NCI-H526 treated with DMSO at 0.1 percent for 48 hours (cell line): ENCODE measurements around the gene SPOCD1.
"Not testable (repeated sequence)": the region's sequence is repeated elsewhere in the genome, so short reads cannot be mapped to it uniquely, and the experiment has no call there.

Experiments used
- DNase-seq: peaks from one replicate; lab custom pipeline; 2025; lab: John Stamatoyannopoulos, UW

The SPOCD1 gene

DNA sequence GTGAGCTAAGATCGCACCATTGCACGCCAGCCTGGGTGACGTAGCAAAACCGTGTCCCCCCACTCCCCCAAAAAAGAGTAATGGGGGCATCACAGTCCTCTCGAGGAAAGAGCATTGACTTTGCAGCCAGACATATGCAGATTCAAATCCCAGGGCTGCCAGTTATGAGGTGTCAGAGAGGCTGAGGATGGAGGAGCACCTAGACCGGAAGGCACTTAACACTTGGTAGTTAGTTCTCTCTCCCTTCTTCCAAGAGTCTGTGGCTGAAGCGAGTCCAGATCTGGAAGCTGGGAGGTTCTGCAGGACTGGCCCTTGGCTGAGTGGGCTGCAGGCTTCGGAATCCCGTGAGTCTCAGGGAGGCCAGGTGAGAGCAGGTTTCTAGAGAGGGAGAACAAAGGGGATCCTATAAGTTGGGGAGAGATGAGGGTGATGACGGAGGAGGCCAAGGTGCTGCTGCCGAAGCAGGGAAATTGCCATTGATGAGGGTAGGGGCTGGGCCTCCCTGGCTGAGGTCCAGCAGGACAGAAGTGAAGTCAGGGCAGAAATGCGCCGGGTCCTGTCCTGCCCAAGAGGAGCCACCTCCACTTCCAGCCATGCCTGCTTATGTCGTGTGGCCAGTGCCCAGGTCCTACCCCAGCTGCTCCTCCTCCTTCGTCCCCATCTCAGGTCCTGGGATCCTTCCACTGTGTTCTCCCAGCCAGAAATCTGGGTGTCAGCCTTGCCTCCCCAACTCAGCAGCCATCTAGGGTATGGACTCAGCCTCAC lies 13.3 kb upstream of the SPOCD1 start:
- DNase-seq = no peak

DNA sequence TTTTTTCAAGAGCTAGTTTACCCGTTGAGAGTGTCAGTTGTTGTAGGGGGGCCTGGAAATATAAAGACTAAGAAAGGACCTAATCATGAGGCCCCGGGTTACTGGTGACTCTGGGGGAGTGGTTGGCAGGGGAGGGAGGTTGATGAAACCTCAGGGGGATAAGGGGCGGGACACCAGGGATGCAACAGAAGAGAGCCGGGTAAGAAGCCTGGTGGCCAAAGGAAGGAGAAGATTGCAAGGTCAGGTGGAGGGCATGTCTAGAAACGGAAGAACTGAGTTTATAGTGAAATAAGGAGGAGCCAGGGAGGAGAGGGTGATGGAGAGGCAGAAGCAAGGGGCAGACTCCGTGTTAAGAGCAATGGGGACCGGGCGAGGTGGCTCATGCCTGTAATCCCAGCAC lies 12.5 kb upstream of the SPOCD1 start:
- DNase-seq = no peak

DNA sequence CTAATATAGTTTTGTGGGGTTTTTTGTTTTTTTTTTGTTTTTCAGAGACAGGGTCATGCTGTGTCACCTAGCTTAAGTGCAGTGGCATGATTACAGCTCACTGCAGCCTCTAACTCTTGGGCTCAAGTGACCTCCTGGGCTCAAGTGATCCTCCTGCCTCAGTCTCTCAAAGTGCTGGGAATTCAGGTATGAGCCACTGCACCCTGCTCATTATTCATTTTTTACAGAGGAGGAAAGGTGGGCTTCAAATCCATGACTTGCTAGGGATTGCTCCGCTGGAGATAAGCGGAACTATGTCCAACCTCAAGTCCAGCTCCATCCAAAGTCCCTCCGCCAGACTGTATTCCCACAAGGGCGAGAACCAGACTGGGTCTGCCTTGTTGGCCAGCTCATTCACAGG lies 8.0 kb upstream of the SPOCD1 start:
- no peak for DNase-seq

DNA sequence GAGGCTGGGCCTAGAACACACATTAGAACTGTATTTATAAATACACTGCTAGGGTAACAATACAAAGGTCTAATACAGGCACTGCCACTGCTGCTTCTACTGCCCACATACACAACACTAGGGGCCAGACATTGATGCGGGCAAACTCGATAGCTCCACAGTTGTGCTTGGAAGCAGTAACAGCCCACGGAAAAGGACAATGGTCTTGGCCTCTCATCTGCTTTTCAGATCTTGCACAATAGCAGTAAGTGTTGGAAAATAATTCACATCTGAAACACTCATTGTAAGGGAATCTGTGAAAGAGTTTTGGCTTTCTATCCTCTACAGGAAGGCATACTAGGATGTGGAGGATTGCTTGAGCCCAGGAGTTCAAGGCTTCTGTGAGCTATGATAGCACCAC lies 6.9 kb upstream of the SPOCD1 start:
- no peak for DNase-seq

DNA sequence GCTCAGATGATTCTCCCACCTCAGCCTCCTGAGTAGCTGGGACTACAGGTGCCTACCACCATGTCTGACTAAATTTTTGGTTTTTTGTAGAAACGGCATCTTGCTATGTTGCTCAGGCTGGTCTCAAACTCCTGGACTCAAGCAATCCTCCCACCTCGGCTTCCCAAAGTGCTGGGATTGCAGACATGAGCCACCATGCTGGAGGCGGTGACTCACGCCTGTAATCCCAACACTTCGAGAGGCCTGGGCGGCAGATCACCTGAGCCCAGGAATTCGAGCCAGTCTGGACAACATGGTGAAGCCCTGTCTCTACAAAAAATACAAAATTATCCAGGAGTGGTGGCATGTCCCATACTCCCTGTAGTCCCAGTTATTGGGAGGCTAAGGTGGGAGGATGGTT lies 4.4 kb upstream of the SPOCD1 start:
- not testable (repeated sequence) for DNase-seq

DNA sequence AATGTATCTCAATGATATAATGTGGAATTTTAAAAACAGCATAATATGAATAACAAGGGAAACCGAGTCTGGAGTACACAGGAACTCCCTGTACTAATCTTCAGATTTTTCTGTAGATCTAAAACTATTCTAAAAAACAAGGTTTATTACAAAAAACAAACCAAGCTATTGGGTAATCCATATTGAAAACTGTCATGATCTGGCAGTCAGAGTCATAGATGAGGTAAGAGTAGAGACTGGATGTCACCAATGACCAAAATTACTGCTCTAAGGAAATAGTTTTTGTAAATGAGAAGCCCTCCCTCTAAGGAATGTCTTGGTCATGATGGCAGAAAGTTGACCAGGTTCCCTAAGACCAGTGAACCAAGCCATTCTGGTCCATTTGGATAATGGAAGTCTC lies 2.4 kb upstream of the SPOCD1 start:
- no peak for DNase-seq

DNA sequence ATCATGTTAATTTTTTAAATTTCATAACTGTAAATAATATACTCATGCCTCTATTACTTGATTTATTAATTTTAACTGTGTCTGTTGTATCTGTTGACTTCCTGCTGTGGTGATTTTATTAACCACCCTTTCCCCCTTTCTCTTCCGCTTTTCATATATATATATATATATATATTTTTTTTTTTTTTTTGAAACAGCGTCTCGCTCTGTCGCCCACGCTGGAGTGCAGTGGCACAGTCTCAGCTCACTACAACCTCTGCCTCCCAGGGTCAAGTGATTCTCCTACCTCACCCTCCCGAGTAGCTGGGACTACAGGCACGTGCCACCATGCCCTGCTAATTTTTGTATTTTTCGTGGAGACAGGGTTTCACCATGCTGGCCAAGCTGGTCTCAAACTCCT lies 1.1 kb upstream of the SPOCD1 start:
- DNase-seq = not testable (repeated sequence)

DNA sequence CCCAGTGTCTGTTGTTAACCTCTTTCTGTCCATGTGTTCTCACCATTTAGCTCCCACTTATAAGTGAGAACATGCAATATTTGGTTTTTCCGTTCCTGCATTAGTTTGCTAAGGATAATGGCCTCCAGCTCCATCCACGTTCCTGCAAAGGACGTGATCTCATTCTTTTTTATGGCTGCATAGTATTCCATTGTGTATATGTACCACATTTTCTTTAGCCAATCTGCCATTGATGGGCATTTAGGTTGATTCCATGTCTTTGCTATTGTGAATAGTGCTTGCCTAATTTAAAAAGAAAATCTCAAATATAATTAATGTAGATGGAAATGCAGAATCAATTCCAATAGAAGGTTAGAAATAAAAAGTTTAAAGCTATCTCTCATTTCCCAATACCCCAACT lies 679 bp upstream of the SPOCD1 start:
- not testable (repeated sequence) for DNase-seq

DNA sequence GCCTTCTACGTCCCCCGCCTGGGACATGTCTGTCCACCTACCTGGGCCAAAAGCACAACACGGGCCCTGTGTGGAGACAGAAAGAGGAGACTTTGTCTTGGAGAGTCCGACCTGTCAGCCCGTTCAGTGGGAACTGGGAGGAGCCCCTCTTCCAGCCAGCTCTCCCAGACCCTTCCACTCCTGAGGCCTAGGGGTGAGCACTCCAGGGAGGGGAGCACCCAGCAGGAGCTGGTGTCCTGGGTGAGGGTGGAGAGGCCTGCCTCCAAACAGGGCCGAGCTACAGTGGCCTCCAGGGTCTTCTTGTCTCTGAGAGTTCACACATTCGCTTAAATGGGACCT lies 546 bp downstream of the SPOCD1 start:
- DNase-seq = no peak

DNA sequence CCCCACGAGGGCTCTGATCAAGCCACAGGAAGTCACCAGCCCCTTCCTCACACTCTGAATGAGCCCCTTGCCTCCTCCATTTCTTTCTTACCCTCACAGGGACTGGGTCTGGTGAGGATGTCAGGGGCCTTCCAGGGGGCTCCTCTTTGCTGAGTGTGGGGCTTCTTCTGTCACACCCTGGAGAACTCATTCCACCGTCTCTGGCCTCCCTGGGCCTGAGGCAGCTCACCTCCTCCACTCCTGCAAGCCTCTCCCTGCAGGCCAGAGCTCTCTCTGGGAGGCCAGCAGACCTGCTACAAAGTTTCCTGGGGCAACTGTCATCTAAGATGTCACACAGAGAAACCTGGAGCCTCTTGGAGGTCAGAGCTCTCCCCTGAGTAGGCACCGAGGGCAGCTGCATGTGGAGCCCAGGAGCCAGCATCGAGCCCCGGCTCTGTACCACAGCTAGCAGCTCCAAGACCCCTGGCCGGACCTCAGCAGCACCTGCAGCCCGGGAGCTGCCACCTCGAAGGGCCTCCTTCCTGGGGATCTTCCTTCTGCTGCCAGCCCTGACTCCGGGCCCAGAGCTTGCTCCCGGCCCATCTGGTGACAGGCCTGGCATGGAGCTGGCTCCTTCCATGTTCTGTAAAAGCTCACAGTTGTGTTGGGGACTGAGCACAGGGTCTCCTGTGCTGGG lies 1.1 kb downstream of the SPOCD1 start:
- no peak for DNase-seq

DNA sequence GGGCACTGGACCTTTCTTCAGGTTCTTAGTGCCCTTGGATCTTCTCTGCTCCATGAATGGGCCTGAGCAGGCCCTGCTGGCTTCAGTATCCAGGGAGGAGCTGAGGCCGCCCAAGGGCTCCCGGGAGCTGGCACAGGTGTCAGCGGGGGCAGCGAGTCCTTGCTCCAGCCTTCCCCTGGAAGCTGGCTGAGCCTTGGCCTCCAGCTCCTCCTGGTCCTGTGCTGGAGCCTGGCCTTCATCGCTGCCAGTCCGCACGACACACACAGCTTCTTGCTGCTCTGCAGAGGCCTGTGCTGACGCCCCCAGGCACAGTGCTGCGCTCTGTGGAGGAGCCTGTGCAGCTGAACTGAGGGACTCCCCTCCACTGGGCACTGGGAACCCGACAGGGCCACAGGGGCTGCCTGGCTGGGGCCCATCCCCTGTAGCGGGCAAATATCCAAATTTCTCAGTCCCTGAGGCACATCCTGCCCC lies 1.7 kb downstream of the SPOCD1 start:
- no peak for DNase-seq

DNA sequence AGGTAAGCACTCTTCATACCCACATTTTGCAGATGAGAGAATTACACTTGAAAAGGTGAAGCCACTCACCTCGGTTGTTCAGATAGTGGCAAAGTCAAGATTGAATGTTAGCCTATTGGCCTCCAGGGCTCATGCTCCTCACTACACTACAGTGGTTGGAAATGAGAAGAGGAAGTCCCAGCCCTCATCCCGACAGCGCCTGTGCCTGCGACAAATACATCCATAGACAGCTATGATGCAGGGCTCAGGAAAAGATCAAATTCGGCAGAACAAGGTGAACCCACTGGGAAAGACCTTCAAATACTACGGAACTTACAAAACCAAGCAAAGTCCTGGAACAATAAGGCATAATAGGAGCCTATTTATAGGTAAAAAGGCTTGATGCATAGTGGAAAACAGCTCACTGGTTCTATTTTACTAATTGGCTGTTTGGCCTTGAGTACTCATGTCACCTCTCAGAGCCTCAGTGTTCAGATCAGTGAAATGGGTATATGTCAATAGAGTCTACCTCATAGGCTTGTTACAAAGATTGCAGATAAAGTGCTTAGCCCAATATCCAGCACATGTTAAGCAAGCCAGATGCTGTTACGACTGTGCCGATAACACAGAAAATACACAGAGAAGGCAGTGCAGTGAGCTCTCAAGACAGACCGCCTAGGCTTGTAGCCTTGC lies 3.5 kb downstream of the SPOCD1 start:
- DNase-seq = no peak

DNA sequence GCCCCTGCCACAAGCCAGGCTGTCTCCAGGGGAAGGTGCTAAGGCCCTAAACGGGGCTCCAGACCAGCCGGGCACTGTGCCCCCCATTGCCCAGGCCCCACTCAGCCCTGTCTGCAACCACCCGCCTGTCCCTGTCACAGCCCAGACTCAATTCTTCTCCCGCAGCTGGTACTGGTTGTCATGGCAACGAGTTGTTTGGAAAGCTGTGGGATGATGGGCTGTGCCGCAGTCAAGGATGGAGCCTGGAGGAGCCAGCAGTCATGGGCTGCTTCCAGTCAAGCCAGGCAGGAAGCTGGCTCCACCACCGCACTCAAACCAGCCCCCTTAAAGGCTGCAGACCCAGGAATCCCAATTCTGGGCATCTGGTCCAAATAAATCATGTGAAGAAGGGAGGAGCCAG lies 4.2 kb downstream of the SPOCD1 start:
- peak; percentile 27 for DNase-seq

DNA sequence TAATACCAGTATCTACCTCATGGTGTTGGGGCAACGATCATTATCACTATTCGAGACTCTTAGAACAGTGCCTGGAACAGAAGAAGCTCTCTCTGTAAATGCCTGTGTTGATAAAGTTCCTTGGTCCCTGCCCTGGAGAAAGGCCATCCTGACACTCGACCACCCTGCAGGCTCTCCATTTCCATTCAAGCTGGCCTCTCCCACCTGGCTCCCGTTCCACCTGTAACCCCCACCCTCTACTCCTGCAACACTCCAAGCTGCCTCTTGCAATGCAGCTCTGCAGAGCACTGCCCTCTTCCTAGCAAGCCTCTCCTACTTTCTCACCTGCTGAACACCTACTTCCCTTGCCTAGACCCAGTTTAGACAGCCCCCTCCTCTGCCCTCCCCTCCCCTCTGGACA lies 6.1 kb downstream of the SPOCD1 start:
- DNase-seq = no peak

DNA sequence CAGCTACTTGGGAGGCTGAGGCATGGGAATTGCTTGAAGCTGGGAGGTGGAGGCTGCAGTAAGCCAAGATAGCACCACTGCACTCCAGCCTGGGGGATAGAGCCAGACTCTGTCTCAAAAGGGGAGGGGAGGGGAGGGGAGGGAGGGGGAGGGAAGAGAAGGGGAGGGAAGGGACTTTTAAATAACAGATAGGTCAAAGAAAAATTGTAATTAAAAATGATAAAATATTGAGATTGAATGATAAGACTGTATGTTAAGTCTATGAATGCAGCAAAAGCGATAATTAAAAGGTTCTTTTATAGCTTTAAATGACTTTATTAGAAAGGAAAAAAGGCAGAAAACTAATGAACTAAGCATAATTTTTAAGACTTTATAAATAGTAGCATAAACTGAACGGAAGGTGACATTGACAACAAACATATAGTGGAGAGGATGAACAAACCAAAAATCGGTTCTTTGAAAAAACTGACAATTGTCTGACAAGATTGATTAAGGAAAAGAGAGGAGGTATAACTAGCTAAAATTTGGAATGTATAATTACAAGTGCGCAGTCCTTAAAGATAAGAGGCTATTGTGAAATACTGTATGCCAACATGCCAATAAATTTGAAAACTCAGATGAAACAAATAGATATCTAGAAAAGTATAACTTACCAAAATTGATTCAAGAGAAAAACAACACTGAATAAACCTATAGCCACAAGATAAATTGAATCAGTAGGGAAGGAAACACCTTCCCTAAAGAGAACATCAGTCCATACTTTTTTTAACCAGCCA lies 8.4 kb downstream of the SPOCD1 start:
- no peak for DNase-seq

DNA sequence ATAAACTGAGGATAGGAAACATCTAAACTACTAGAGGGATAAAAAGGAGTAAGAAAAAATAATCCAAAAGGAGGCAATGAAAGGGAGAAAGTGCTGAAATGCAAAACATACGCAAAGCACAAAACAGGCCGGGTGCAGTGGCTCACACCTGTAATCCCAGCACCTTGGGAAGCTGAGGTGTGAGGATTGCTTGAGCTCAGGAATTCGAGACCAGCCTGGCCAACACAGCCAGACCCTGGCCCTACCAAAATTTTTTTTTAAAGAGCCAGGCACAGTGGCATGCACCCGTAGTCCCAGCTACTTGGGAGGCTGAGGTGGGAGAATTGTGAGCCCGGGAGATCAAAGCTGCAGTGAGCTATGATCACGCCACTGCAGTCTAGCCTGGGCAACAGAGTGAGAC lies 10.5 kb downstream of the SPOCD1 start:
- no peak for DNase-seq

DNA sequence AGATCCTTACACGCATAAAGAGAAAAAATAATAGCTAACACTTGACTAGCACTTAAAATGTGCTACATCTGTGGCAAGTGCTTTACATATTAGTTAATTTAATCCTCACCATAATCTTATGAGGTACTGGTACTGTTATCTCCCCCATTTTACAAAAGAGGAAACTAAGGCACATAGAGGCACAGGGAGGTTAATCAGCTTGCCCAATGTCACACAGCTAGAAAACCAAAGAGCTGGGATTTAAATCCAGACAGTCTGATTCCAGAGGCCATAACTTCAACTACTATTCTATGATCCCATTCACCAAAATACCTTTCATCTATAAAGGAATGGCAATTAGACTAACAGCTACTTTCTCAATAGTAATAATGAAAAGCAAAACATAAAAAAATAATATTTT lies 11.7 kb downstream of the SPOCD1 start:
- DNase-seq = no peak

DNA sequence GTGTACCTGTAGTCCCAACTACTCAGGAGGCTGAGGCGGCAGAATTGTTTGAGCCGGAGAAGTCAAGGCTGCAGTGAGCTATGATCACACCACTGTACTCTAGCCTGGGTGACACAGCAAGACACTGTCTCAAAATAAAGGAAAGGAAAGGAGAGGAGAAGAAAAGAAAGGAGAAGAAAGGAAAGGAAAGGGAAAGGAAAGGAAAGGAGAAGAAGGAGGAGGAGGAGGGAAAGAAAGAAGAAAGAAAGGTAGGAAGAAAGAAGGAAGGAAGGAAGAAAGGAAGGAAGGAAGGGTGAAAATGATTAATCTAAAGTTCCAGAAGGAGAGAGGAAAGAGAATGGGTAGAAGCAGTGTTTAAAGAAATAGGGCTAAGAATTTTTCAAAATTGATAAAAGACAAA lies 12.2 kb downstream of the SPOCD1 start:
- DNase-seq = no peak

DNA sequence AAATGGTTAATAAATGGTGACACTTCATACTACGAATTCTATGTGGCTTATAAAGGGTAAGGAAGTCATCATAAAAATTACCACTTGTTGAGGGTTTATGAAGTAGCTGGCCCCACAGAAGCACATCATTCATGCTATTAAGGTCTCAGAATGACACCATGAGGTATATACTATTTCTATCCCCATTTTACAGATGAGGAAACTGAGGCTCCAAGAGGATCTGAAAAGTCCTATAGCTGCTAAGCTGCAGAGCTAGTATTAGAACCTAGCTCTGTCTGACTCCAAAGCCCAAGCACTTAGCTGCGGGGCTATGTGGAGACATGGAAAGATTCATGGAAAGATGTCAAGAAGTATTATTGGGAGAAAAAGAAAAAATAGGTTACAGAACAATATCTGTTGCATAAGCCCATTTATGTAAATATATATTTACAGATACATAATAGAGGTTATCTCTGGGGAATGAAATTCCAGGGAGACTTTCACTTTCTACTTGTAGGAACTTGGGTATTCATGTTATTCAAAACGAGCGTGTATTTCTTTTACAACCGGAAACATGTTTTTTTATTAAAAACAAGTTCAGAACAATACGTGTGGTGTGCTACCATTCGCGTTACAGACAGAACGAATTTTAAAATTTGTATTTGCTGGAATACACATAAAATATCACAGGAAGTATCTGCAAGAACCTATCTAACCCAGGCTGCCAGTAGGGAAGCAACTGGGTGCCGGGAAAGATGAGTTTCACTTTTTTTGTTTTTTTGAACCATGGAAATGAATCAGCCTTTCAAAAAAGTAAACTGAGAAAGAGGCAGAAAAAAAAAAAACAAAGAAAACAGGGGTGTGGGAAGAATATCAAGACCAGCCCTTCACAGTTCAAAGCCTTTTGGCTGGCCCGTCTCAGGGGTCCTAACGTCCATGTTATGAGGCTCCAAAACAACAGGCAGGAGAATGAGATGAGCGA lies 13.4 kb downstream of the SPOCD1 start:
- no peak for DNase-seq

DNA sequence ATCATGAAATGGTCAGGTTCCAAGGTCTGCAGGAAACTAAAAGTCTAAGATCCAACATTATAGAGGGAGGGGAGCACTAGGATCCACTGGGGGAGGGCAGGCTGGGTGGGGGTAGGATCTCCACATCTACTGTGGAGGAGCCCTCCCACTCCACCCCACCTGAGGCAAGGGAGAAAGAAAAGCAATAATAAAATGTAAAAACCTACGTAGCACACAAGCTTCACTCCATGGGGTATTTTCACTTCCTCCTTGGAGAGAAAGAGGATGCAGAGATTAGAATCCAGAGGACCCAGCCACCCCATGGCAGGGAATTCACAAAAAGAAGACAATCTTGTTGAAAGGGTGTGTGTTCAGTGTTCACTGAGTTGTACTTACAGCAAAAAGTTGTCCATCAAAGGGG lies 14.4 kb downstream of the SPOCD1 start:
- no peak for DNase-seq

DNA sequence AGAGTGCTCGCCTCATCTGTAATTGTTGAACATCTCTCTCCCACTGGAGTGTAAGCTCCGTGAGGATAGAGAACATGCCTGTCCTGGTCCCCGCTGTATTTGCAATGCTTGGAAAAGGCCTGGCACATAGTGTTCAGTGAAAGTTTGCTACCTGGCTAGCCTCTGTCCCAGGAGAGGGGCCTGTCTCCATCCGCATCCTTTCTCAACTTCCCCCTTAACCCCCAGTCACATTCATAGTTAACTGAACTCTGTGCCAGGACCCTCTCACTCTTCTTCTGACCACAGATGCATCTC lies 15.2 kb downstream of the SPOCD1 start:
- no peak for DNase-seq
